A549 (cell line): Measurements from ENCODE around the gene DNAJB6. TPM values are rescaled to one million over a fixed set of nuclear protein-coding genes. Genes with fewer than 3 reads are reported as not detected.

Source experiments
- ATAC-seq, 2 experiments: fragments of 200-7000 bp in 1 of 2; fragments of >200 bp in 1 of 2; cut with Nextera tagmentation in 1 of 2; cut with Tn5 transposase in 1 of 2; 3 replicates each; pipeline versions ENCODE4 v1.8.0 to v1.9.1; 2018 to 2020; ENCODE audit warnings: mild to moderate bottlenecking in 1 of 2, moderate library complexity in 1 of 2
- CTCF ChIA-PET: fragments of 300-600 bp; sonication (Branson Sonifier 250); formaldehyde crosslinking; extraction: SDS; loops from one replicate; lab custom pipeline; 2021; ENCODE audit warnings: antibody characterized with exemption, inconsistent platforms; lab: Yijun Ruan, JAX
- POLR2A ChIA-PET: fragments of 350-600 bp; formaldehyde crosslinking; extraction: SDS; loops from one replicate; lab custom pipeline; 2021; ENCODE audit warnings: antibody characterized with exemption, inconsistent platforms; lab: Yijun Ruan, JAX
- DNase-seq, 2 experiments: peaks; one replicate each; pipeline versions ENCODE4 v3.0.0 to v3.0.0-alpha.2; 2011 to 2016; ENCODE audit warnings: low read depth in 1 of 2, low spot score in 1 of 2
- FAIRE-seq: peaks from 2 replicates; lab custom pipeline; 2011; peaks lifted over from hg19 to GRCh38; lab: Jason Lieb, UNC
- H3K27ac ChIP-seq, 2 experiments: fragments of >200 bp; sonication (Bioruptor Twin); formaldehyde crosslinking; 3 replicates each; pipeline ENCODE4 v1.5.1; 2016 to 2017
- H3K4me1 ChIP-seq: fragments of >200 bp; sonication (Bioruptor Twin); formaldehyde crosslinking; 3 replicates; pipeline ENCODE4 v1.6.1; 2016
- H3K4me2 ChIP-seq: fragments of >200 bp; sonication (Bioruptor Twin); formaldehyde crosslinking; 3 replicates; pipeline ENCODE4 v1.6.1; 2016
- H3K4me3 ChIP-seq: fragments of >200 bp; sonication (Bioruptor Twin); formaldehyde crosslinking; 3 replicates; pipeline ENCODE4 v1.5.1; 2016
- H3K9me3 ChIP-seq: fragments of >200 bp; sonication (Bioruptor Twin); formaldehyde crosslinking; 3 replicates; pipeline ENCODE4 v1.6.1; 2016
- BHLHE40 ChIP-seq: IDR thresholded peaks from 2 replicates; pipeline ENCODE4 v1.6.1; 2012; ENCODE audit warnings: low read depth, low read length, inconsistent platforms
- CBX2 ChIP-seq: fragments of 200-600 bp; sonication (generic); IDR thresholded peaks from 2 replicates; pipeline ENCODE4 v1.6.1; 2016; ENCODE audit warnings: low read depth, mild to moderate bottlenecking, borderline replicate concordance
- EHF ChIP-seq: fragments of 250-450 bp; sonication (Bioruptor Pico); IDR thresholded peaks from 2 replicates; pipeline ENCODE4 v1.5.0; 2020; ENCODE audit warnings: mild to moderate bottlenecking
- EHMT2 ChIP-seq: fragments of 200-600 bp; sonication (generic); IDR thresholded peaks from 2 replicates; pipeline ENCODE4 v1.6.1; 2016; ENCODE audit warnings: antibody characterized with exemption, low read depth, mild to moderate bottlenecking, moderate library complexity
- EP300 ChIP-seq, 2 experiments: fragments of >200 bp; sonication (Bioruptor Twin); formaldehyde crosslinking; IDR thresholded peaks; 2 replicates in 1 of 2; 3 replicates in 1 of 2; pipeline ENCODE4 v1.6.1; 2016 to 2017
- ESRRA ChIP-seq: fragments of 150-350 bp; IDR thresholded peaks from 2 replicates; pipeline ENCODE4 v1.6.1; 2014; ENCODE audit warnings: mild to moderate bottlenecking, low read length, borderline replicate concordance
- FOSB ChIP-seq: fragments of 250-450 bp; sonication (Bioruptor Pico); IDR thresholded peaks from 2 replicates; pipeline ENCODE4 v1.5.0; 2020; ENCODE audit warnings: mild to moderate bottlenecking, moderate library complexity
- HDAC2 ChIP-seq: fragments of 200-600 bp; sonication (generic); IDR thresholded peaks from 2 replicates; pipeline ENCODE4 v1.6.1; 2016
- HOXB13 ChIP-seq: fragments of 250-450 bp; sonication (Bioruptor Pico); IDR thresholded peaks from 2 replicates; pipeline ENCODE4 v1.5.0; 2020; ENCODE audit warnings: low read depth, mild to moderate bottlenecking, moderate library complexity
- HOXB5 ChIP-seq: fragments of 250-450 bp; sonication (Bioruptor Pico); IDR thresholded peaks from 2 replicates; pipeline ENCODE4 v1.5.0; 2020; ENCODE audit warnings: mild to moderate bottlenecking, moderate library complexity
- JUN ChIP-seq, 2 experiments: fragments of >200 bp; sonication (Bioruptor Twin); formaldehyde crosslinking; IDR thresholded peaks; 2 replicates in 1 of 2; 3 replicates in 1 of 2; pipeline ENCODE4 v1.6.1; 2016 to 2017
- KDM5A ChIP-seq: fragments of 200-600 bp; sonication (generic); IDR thresholded peaks from 2 replicates; pipeline ENCODE4 v1.6.1; 2016; ENCODE audit warnings: antibody characterized with exemption, mild to moderate bottlenecking
- MAFK ChIP-seq: fragments of 450-650 bp; IDR thresholded peaks from 2 replicates; pipeline ENCODE4 v1.6.1; 2014; ENCODE audit not compliant: partially characterized antibody
- NR3C1 ChIP-seq: fragments of >200 bp; sonication (Bioruptor Twin); formaldehyde crosslinking; IDR thresholded peaks from 3 replicates; pipeline ENCODE4 v1.6.1; 2017
- PHF8 ChIP-seq: fragments of 200-600 bp; sonication (generic); IDR thresholded peaks from 2 replicates; pipeline ENCODE4 v1.6.1; 2016; ENCODE audit warnings: low read depth, mild to moderate bottlenecking, antibody characterized with exemption, moderate library complexity, borderline replicate concordance
- POLR2A ChIP-seq: IDR thresholded peaks from 2 replicates; pipeline ENCODE4 v1.6.1; 2012; ENCODE audit warnings: mild to moderate bottlenecking, low read length
- RNF2 ChIP-seq: fragments of 200-600 bp; sonication (generic); IDR thresholded peaks from 2 replicates; pipeline ENCODE4 v1.6.1; 2016; ENCODE audit warnings: low read depth, mild to moderate bottlenecking, antibody characterized with exemption, moderate library complexity, borderline replicate concordance
- ZC3H11A ChIP-seq: fragments of 450-650 bp; IDR thresholded peaks from 2 replicates; pipeline ENCODE4 v1.6.1; 2014; ENCODE audit warnings: antibody characterized with exemption, mild to moderate bottlenecking
- WGBS: methylation state at CpG from one replicate; pipeline ENCODE4 v1.1.6; 2017; ENCODE audit errors: missing lambda C conversion rate; 5-methylcytosine and 5-hydroxymethylcytosine counted together
- polyA minus RNA-seq: library from RNA; depleted of rRNA, polyadenylated mRNA; stranded (reverse); fragments of >200 nt; gene quantifications from 2 replicates; pipeline ENCODE4 v1.2.3, GENCODE V29; 2011; rRNA and poly(A)+ RNA removed
- polyA plus RNA-seq, 4 experiments: library from polyadenylated mRNA; depleted of rRNA in 3 of 4; stranded (reverse); fragments of >200 nt; fragmentation: RNase III in 1 of 4; extraction: RNeasy Plus Mini Kit Qiagen cat#74134 plus additional on column Dnase treatment in 1 of 4; gene quantifications; 2 replicates in 3 of 4; 3 replicates in 1 of 4; pipeline ENCODE4 v1.2.3, GENCODE V29; 2011 to 2017
- TF ChIP-seq, protein P1 (sequence below): IDR thresholded peaks from 2 replicates; pipeline ENCODE4 v1.6.1; 2012
- TF ChIP-seq, protein P2 (sequence below): fragments of 200-600 bp; sonication (generic); IDR thresholded peaks from 2 replicates; pipeline ENCODE4 v1.6.1; 2016; ENCODE audit warnings: antibody characterized with exemption, mild to moderate bottlenecking, moderate library complexity
- TF ChIP-seq, protein P3 (sequence below): IDR thresholded peaks from 2 replicates; pipeline ENCODE4 v1.6.1; 2012; ENCODE audit warnings: low read depth, borderline replicate concordance
- TF ChIP-seq, protein P4 (sequence below): fragments of >200 bp; sonication (Bioruptor Twin); formaldehyde crosslinking; IDR thresholded peaks from 3 replicates; pipeline ENCODE4 v1.6.1; 2016

DNAJB6 gene
- polyA plus RNA-seq (2011; rRNA removed), result 71.2 and 117 TPM in 2 replicates
- 58.0 and 60.0 TPM in 2 replicates for polyA plus RNA-seq (2012; cell fraction: cytosol; rRNA removed)
- polyA plus RNA-seq (2012; cell fraction: nucleus; rRNA removed), result 64.6 and 79.2 TPM in 2 replicates
- 128 to 136 TPM (median 131 TPM) in 3 replicates for polyA plus RNA-seq (2017; fragmentation: RNase III; extraction: RNeasy Plus Mini Kit Qiagen cat#74134 plus additional on column Dnase treatment)
- 19.9 and 22.8 TPM in 2 replicates for polyA minus RNA-seq

DNA sequence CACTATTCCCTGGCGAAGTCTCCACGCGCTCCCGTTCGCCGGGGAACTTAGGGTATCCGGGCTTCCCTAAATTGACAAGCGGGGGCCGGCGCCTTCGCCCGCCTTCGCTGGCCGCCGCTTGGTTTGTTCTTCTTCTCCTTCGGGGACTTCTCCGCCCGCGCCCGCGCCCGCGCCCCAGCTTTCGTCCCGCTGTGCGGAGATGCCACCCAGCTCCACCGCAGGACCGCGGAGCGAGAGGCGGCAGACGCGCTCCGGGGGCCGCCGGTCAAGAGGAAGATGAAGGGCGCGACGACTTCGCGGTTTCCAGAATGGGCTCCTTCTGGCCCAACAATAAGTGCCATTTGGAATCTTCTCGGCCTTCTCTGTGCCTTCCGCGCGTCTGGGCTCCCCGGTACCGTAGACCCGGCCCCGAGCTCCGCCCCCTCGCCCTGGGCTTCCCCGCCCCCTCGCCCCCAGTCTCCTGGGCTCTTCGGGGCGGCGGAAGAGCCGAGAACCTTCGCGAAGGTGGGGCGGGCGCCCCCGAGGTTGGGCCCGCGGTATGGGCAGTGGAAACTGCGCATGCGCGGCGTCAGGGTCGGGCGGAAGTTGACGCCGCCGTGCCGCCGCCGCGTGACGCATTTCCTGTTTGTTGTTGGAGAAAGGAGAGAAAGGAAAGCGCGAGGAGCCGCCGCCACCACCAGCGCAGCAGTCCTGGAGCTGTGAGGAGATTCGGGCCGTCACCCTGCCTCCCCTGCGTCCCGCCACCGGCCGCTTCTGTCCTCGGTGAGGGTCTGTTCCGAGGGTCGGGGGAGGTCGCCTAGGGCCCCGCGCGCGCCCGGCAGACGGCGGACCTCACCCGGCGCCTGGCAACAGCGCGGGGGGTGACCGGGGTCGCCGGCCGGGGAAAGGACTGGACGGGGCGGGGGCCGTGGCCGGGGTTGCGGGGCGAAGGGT lies at the start of gene DNAJB6:
DNAJB6 (plus strand) TSS at position 622 of the 933 bp plus-strand sequence. CDS start 21,569 bp downstream, outside the sequence.
- POLR2A ChIA-PET, result interaction anchor here (1.0 to 2.3 kb wide), 4 partner anchors 10 to 37 kb away, joined by 3 to 9 read pairs (median 4); no protein-coding TSS in a partner anchor
- TF ChIP-seq BHLHE40, result no peak
- TF ChIP-seq HOXB13, result peak; percentile 50; the same call in 1 of the 2 replicates
- peak; percentile 65 to 91; a peak in 4 of 5 replicates for TF ChIP-seq JUN (IDR thresholded peaks at IDR 0.05)
- TF ChIP-seq EP300 (IDR thresholded peaks at IDR 0.05), result 0 out of 5 replicates have a peak, but pooled peaks of 1 of the 2 experiments have one; percentile 11
- no peak for TF ChIP-seq FOSB (CRISPR knock-in tag)
- peak; percentile 53; the same call in 1 of the 2 replicates for TF ChIP-seq POLR2A
- no peak for TF ChIP-seq HOXB5
- TF ChIP-seq, protein P1, sequence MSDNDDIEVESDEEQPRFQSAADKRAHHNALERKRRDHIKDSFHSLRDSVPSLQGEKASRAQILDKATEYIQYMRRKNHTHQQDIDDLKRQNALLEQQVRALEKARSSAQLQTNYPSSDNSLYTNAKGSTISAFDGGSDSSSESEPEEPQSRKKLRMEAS, result peak; percentile 95
- TF ChIP-seq RNF2, result peak; percentile 64; the same call in 1 of the 2 replicates
- TF ChIP-seq, protein P2, sequence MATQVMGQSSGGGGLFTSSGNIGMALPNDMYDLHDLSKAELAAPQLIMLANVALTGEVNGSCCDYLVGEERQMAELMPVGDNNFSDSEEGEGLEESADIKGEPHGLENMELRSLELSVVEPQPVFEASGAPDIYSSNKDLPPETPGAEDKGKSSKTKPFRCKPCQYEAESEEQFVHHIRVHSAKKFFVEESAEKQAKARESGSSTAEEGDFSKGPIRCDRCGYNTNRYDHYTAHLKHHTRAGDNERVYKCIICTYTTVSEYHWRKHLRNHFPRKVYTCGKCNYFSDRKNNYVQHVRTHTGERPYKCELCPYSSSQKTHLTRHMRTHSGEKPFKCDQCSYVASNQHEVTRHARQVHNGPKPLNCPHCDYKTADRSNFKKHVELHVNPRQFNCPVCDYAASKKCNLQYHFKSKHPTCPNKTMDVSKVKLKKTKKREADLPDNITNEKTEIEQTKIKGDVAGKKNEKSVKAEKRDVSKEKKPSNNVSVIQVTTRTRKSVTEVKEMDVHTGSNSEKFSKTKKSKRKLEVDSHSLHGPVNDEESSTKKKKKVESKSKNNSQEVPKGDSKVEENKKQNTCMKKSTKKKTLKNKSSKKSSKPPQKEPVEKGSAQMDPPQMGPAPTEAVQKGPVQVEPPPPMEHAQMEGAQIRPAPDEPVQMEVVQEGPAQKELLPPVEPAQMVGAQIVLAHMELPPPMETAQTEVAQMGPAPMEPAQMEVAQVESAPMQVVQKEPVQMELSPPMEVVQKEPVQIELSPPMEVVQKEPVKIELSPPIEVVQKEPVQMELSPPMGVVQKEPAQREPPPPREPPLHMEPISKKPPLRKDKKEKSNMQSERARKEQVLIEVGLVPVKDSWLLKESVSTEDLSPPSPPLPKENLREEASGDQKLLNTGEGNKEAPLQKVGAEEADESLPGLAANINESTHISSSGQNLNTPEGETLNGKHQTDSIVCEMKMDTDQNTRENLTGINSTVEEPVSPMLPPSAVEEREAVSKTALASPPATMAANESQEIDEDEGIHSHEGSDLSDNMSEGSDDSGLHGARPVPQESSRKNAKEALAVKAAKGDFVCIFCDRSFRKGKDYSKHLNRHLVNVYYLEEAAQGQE, result no peak
- peak; percentile 82; the same call in 1 of the 2 replicates for TF ChIP-seq PHF8
- TF ChIP-seq, protein P3, sequence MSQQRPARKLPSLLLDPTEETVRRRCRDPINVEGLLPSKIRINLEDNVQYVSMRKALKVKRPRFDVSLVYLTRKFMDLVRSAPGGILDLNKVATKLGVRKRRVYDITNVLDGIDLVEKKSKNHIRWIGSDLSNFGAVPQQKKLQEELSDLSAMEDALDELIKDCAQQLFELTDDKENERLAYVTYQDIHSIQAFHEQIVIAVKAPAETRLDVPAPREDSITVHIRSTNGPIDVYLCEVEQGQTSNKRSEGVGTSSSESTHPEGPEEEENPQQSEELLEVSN, result peak; percentile 92
- no peaks in the 10 kb centered on the region for H3K9me3 ChIP-seq
- no peak for FAIRE-seq
- peak within 1 kb of the TSS; percentile 76 to 99 for H3K27ac ChIP-seq
- CTCF ChIA-PET, result interaction anchor here (0.5 to 1.2 kb wide), 4 partner anchors 14 to 64 kb away, joined by 3 to 5 read pairs (median 3); no protein-coding TSS in a partner anchor
- peak; percentile 78 to 94 for DNase-seq
- peak; percentile 81 to 85 for ATAC-seq
- H3K4me3 ChIP-seq, result peak within 1 kb of the TSS; percentile 59
- peak within 1 kb of the TSS; percentile 85 for H3K4me2 ChIP-seq
- peaks cover 25% of the 10 kb centered on the region for H3K4me1 ChIP-seq
- 18% methylated on average over 25 of the region's 114 CpGs for WGBS

DNA sequence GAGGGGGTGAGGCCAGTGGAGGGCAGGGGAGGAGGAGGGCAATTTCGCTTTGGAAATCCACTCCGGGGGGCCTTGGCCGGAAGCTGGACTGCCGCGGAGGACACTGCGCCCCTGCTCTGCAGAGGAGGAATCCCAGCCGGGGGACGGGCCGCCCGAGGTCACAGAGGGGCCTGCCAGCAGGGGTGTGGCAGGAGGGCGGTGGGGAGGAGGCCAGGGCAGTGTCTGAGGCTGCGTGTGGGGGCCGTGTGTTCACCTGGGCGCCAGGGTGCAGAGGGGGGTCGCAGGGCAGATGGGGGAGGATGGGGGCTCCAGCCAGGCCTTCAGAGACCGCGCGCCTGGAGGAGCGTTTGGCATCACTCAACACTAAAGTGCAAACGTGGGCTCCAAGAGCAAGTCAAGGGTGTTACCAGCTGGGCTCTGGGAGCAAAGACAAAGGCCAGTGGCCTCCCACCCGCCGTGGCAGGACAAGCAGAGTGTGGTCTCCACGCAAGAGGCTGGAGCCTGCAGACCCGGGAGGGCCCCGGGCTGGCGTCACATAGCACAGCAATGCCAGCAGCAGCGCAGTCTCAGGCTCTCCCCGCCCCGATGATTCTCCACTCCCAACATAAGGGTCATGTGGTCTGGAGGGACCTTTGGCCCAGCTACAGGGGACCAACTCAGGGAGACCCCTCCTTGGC lies 45.3 kb upstream of the DNAJB6 start:
- no peak for DNase-seq
- Histone ChIP-seq H3K4me2 (no peak overlapping the region), H3K4me3 (no peak overlapping the region), H3K4me1 (peaks cover 12% of the 10 kb centered on the region; the same call in 2 of the 3 replicates), H3K27ac (no peak overlapping the region; a peak in 1 of 6 replicates), H3K9me3 (no peaks in the 10 kb centered on the region)
- 89% methylated on average over 22 of the region's 29 CpGs for WGBS
- ChIA-PET POLR2A (no interaction called here), CTCF (interaction anchor here (0.6 to 2.0 kb wide), 3 partner anchors 18 to 253 kb away, joined by 3 to 9 read pairs (median 4); no protein-coding TSS in a partner anchor)
- ATAC-seq, result no peak; a peak in 1 of 6 replicates
- TF ChIP-seq EHMT2 (no peak), ESRRA (no peak), KDM5A (no peak), ZC3H11A (no peak), EHF (CRISPR knock-in tag) (no peak), NR3C1 (no peak), HDAC2 (no peak), MAFK (no peak), CBX2 (no peak)
- TF ChIP-seq, protein P1, result no peak
- TF ChIP-seq, protein P4, sequence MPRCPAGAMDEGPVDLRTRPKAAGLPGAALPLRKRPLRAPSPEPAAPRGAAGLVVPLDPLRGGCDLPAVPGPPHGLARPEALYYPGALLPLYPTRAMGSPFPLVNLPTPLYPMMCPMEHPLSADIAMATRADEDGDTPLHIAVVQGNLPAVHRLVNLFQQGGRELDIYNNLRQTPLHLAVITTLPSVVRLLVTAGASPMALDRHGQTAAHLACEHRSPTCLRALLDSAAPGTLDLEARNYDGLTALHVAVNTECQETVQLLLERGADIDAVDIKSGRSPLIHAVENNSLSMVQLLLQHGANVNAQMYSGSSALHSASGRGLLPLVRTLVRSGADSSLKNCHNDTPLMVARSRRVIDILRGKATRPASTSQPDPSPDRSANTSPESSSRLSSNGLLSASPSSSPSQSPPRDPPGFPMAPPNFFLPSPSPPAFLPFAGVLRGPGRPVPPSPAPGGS, result no peak
- FAIRE-seq, result no peak
